OCI-LY7 (cell line): Measurements from ENCODE around the gene TEPSIN. TPM values are rescaled to one million over a fixed set of nuclear protein-coding genes. Genes with fewer than 3 reads are reported as not detected.

Experiments
- BruUV-seq: library from RNA; stranded (reverse); fragments of 400-500 nt; replicated peaks from 2 replicates; lab custom pipeline; 2021; lab: Mats Ljungman, UMichigan
- CTCF ChIA-PET: fragments of 300-600 bp; sonication (Branson Sonifier 250); formaldehyde crosslinking; loops from one replicate; lab custom pipeline; 2022; ENCODE audit warnings: antibody characterized with exemption; ENCODE audit not compliant: unreplicated experiment; lab: Charles Lee
- POLR2A ChIA-PET: fragments of 300-600 bp; sonication (Branson Sonifier 250); formaldehyde crosslinking; loops from one replicate; lab custom pipeline; 2022; ENCODE audit warnings: antibody characterized with exemption; lab: Charles Lee
- DNase-seq: peaks from one replicate; pipeline ENCODE4 v3.0.0-alpha.2; 2015; ENCODE audit warnings: low spot score
- H2AFZ ChIP-seq: fragments of 200-600 bp; sonication (generic), shearing (Covaris generic); 2 replicates; pipeline ENCODE4 v1.6.1; 2014; ENCODE audit warnings: mild to moderate bottlenecking, antibody characterized with exemption, low read length, moderate library complexity
- H3K27ac ChIP-seq: fragments of 200-600 bp; sonication (generic); 2 replicates; pipeline ENCODE4 v1.5.1; 2014; ENCODE audit warnings: mixed run types, low read depth, mild to moderate bottlenecking, moderate library complexity, low read length, inconsistent platforms; ENCODE audit not compliant: poor library complexity, severe bottlenecking
- H3K36me3 ChIP-seq: fragments of 200-600 bp; sonication (generic); 2 replicates; pipeline ENCODE4 v1.6.1; 2014; ENCODE audit warnings: mild to moderate bottlenecking, antibody characterized with exemption, low read length, moderate library complexity, mixed read lengths; ENCODE audit not compliant: insufficient read depth
- H3K4me1 ChIP-seq: fragments of 200-600 bp; sonication (generic); 2 replicates; pipeline ENCODE4 v1.5.1; 2014; ENCODE audit warnings: mild to moderate bottlenecking, low read length; ENCODE audit not compliant: insufficient read depth, poor library complexity, severe bottlenecking
- H3K4me2 ChIP-seq: fragments of 200-600 bp; sonication (generic); 2 replicates; pipeline ENCODE4 v1.6.1; 2014; ENCODE audit warnings: mild to moderate bottlenecking, low read length
- H3K4me3 ChIP-seq: fragments of 200-600 bp; sonication (generic); 2 replicates; pipeline ENCODE4 v1.5.1; 2014; ENCODE audit warnings: mild to moderate bottlenecking, low read depth, low read length; ENCODE audit not compliant: poor library complexity, severe bottlenecking
- H3K79me2 ChIP-seq: fragments of 200-600 bp; sonication (generic); 2 replicates; pipeline ENCODE4 v1.6.1; 2016; ENCODE audit warnings: low read depth, mild to moderate bottlenecking, low read length, moderate library complexity, mixed read lengths; ENCODE audit not compliant: insufficient read depth
- H3K9me2 ChIP-seq: fragments of 200-600 bp; sonication (generic); 2 replicates; pipeline ENCODE4 v1.6.1; 2016; ENCODE audit warnings: mild to moderate bottlenecking, low read length, mixed read lengths; ENCODE audit not compliant: insufficient read depth
- H3K9me3 ChIP-seq: fragments of 200-600 bp; sonication (generic); 2 replicates; pipeline ENCODE4 v1.6.1; 2014; ENCODE audit warnings: mild to moderate bottlenecking, mixed run types, low read length, mixed read lengths
- H4K20me1 ChIP-seq: fragments of 200-600 bp; sonication (generic); 2 replicates; pipeline ENCODE4 v1.6.1; 2014; ENCODE audit warnings: mild to moderate bottlenecking, antibody characterized with exemption, low read length, moderate library complexity, mixed read lengths; ENCODE audit not compliant: insufficient read depth
- CTCF ChIP-seq: fragments of 200-600 bp; sonication (generic); conservative IDR thresholded peaks from 2 replicates; pipeline ENCODE4 v1.5.1; 2014; ENCODE audit warnings: mild to moderate bottlenecking, antibody characterized with exemption, low read length, moderate library complexity, mixed read lengths
- EZH2phosphoT487 ChIP-seq: fragments of 200-600 bp; sonication (generic); IDR thresholded peaks from 2 replicates; pipeline ENCODE4 v1.6.1; 2018; ENCODE audit warnings: low read depth, borderline replicate concordance, mild to moderate bottlenecking, mixed run types, antibody characterized with exemption, low read length, moderate library complexity, mixed read lengths
- intact Hi-C: fragments of 100-400 bp; cut with micrococcal nuclease; formaldehyde crosslinking; loops from one replicate; pipeline ENCODE4 v1.10.0; 2022; ENCODE audit not compliant: unreplicated experiment
- total RNA-seq, 2 experiments: library from RNA; depleted of rRNA in 1 of 2; stranded (reverse); fragments of >200 nt in 1 of 2; shearing (Covaris generic) in 1 of 2; gene quantifications; 2 replicates each; pipeline ENCODE4 v1.2.3, GENCODE V29; 2014 to 2022

Gene TEPSIN
- total RNA-seq, 2 experiments from 2014 or later: 46.4 to 75.3 TPM

GRCh38 chr17:81191646-81192045, 47.2 kb downstream of the TEPSIN start:
- Histone ChIP-seq H3K36me3 (peaks cover 12% of the 10 kb centered on the region; the same call in 1 of the 2 replicates), H3K9me3 (no peaks in the 10 kb centered on the region), H3K79me2 (no peaks in the 10 kb centered on the region), H4K20me1 (no peaks in the 10 kb centered on the region), H3K4me2 (no peak overlapping the region), H3K27ac (no peak overlapping the region), H2AFZ (no peak overlapping the region), H3K4me1 (no peaks in the 10 kb centered on the region), H3K9me2 (no peaks in the 10 kb centered on the region), H3K4me3 (no peak overlapping the region)
- TF ChIP-seq CTCF: no peak
- no peak for TF ChIP-seq EZH2phosphoT487
- intact Hi-C loops: no loop called here
- DNase-seq: no peak
- BruUV-seq: no TSS peak
- POLR2A ChIA-PET: no interaction called here
- CTCF ChIA-PET: no interaction called here

GRCh38 chr17:81191116-81191515, 47.7 kb downstream of the TEPSIN start:
- Histone ChIP-seq H2AFZ (no peak overlapping the region), H3K4me2 (no peak overlapping the region), H3K9me2 (no peaks in the 10 kb centered on the region), H3K4me3 (no peak overlapping the region), H3K79me2 (no peaks in the 10 kb centered on the region), H3K36me3 (peaks cover 8% of the 10 kb centered on the region; the same call in 1 of the 2 replicates), H3K9me3 (no peaks in the 10 kb centered on the region), H3K4me1 (no peaks in the 10 kb centered on the region), H4K20me1 (no peaks in the 10 kb centered on the region), H3K27ac (no peak overlapping the region)
- no peak for DNase-seq
- ChIA-PET POLR2A (no interaction called here), CTCF (no interaction called here)
- no peak for TF ChIP-seq CTCF
- TF ChIP-seq EZH2phosphoT487: no peak
- intact Hi-C loops: no loop called here
- no TSS peak for BruUV-seq

- POLR2A ChIA-PET: no interaction called here
- CTCF ChIA-PET: no interaction called here
- Histone ChIP-seq H3K9me2 (no peaks in the 10 kb centered on the region), H3K4me2 (no peak overlapping the region), H3K79me2 (no peaks in the 10 kb centered on the region), H2AFZ (no peak overlapping the region), H3K36me3 (peaks cover 5% of the 10 kb centered on the region; the same call in 1 of the 2 replicates), H3K9me3 (no peaks in the 10 kb centered on the region), H3K27ac (no peak overlapping the region), H4K20me1 (no peaks in the 10 kb centered on the region), H3K4me1 (no peaks in the 10 kb centered on the region), H3K4me3 (no peak overlapping the region)
- no peak for DNase-seq
- no TSS peak for BruUV-seq
- intact Hi-C loops: no loop called here
- TF ChIP-seq EZH2phosphoT487 (no peak), CTCF (no peak)
Observed at GRCh38 chr17:81190591-81190990, 48.3 kb downstream of the TEPSIN start.
